Measurements from ENCODE around the gene CTBP1. TPM values are rescaled to one million over a fixed set of nuclear protein-coding genes. Genes with fewer than 3 reads are reported as not detected.
"Not testable (repeated sequence)": the region's sequence is repeated elsewhere in the genome, so short reads cannot be mapped to it uniquely, and the experiment has no call there.

Gene CTBP1
- total RNA-seq, 1 donor from 2014 or later, result 165 TPM

GRCh38 chr4:1237981-1238675 is 10.8 kb downstream of the CTBP1 start:
- Mint-ChIP-seq H3K27me3 (ENCODE audit: unreplicated experiment) (peaks cover 8% of the 10 kb centered on the region), H3K4me1 (ENCODE audit: unreplicated experiment) (peaks cover 4% of the 10 kb centered on the region), H3K27ac (ENCODE audit: unreplicated experiment) (no peak overlapping the region), H3K9me3 (ENCODE audit: unreplicated experiment) (no peaks in the 10 kb centered on the region), H3K36me3 (ENCODE audit: low read depth, unreplicated experiment) (peaks cover 29% of the 10 kb centered on the region), H3K4me3 (ENCODE audit: unreplicated experiment) (peak overlapping the region; percentile 21)
- no peak for TF ChIP-seq CTCF (IDR thresholded peaks at IDR 0.05; ENCODE audit: unreplicated experiment)
- no peak for DNase-seq (ENCODE audit: low spot score)

GRCh38 chr4:1237261-1237660 is 11.7 kb downstream of the CTBP1 start:
- DNase-seq (ENCODE audit: low spot score); H3K4me1 Mint-ChIP-seq (ENCODE audit: unreplicated experiment); H3K9me3 Mint-ChIP-seq (ENCODE audit: unreplicated experiment); H3K27me3 Mint-ChIP-seq (ENCODE audit: unreplicated experiment); H3K27ac Mint-ChIP-seq (ENCODE audit: unreplicated experiment); H3K4me3 Mint-ChIP-seq (ENCODE audit: unreplicated experiment): not testable (repeated sequence)
- H3K36me3 Mint-ChIP-seq (ENCODE audit: low read depth, unreplicated experiment), result peaks cover 25% of the 10 kb centered on the region

GRCh38 chr4:1236836-1237235 is 12.1 kb downstream of the CTBP1 start:
- H3K36me3 Mint-ChIP-seq (ENCODE audit: low read depth, unreplicated experiment), result peaks cover 27% of the 10 kb centered on the region
- H3K4me1 Mint-ChIP-seq (ENCODE audit: unreplicated experiment); DNase-seq (ENCODE audit: low spot score); H3K9me3 Mint-ChIP-seq (ENCODE audit: unreplicated experiment); H3K27me3 Mint-ChIP-seq (ENCODE audit: unreplicated experiment); H3K27ac Mint-ChIP-seq (ENCODE audit: unreplicated experiment); H3K4me3 Mint-ChIP-seq (ENCODE audit: unreplicated experiment): not testable (repeated sequence)

GRCh38 chr4:1236103-1236641 is 12.8 kb downstream of the CTBP1 start:
- Mint-ChIP-seq H3K36me3 (ENCODE audit: low read depth, unreplicated experiment) (peaks cover 29% of the 10 kb centered on the region), H3K4me3 (ENCODE audit: unreplicated experiment) (no peak overlapping the region), H3K27me3 (ENCODE audit: unreplicated experiment) (peaks cover 3% of the 10 kb centered on the region), H3K27ac (ENCODE audit: unreplicated experiment) (no peak overlapping the region), H3K4me1 (ENCODE audit: unreplicated experiment) (no peaks in the 10 kb centered on the region), H3K9me3 (ENCODE audit: unreplicated experiment) (no peaks in the 10 kb centered on the region)
- TF ChIP-seq CTCF (IDR thresholded peaks at IDR 0.05; ENCODE audit: unreplicated experiment), result no peak
- DNase-seq (ENCODE audit: low spot score), result no peak

GRCh38 chr4:1235381-1236102 is 13.4 kb downstream of the CTBP1 start:
- TF ChIP-seq CTCF (IDR thresholded peaks at IDR 0.05; ENCODE audit: unreplicated experiment), result no peak
- H3K27ac Mint-ChIP-seq (ENCODE audit: unreplicated experiment), result no peak overlapping the region
- peaks cover 3% of the 10 kb centered on the region for H3K27me3 Mint-ChIP-seq (ENCODE audit: unreplicated experiment)
- no peak for DNase-seq (ENCODE audit: low spot score)
- peaks cover 27% of the 10 kb centered on the region for H3K36me3 Mint-ChIP-seq (ENCODE audit: low read depth, unreplicated experiment)
- no peaks in the 10 kb centered on the region for H3K4me1 Mint-ChIP-seq (ENCODE audit: unreplicated experiment)
- no peaks in the 10 kb centered on the region for H3K9me3 Mint-ChIP-seq (ENCODE audit: unreplicated experiment)
- H3K4me3 Mint-ChIP-seq (ENCODE audit: unreplicated experiment), result no peak overlapping the region

All from endothelial cell (in vitro differentiated cells).